ENCODE data around the gene LPP.

The LPP gene

DNA sequence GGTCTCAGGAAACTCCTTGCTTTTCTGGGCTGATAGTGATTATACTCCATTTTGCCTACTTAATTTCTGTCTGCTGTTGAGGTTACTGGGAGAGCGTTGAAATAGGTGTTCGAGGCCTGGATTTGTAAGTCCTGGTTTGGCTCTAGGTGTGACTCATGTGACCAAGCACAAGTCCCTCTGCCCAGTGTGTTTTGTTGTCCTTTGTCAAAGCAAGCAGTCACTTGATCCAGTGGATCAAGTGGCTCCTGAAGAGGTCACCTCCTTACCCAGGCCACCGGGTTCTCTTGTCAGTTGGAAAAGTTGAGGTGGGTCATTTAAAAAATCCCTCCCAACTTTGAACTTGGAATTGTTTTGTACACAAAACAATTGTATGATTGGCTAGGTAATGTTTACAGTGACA, 70.0 kb downstream of the LPP start:
- no peak for DNase-seq (ENCODE audit: low read depth)

GRCh38 chr3:188227442-188227841, 73.5 kb downstream of the LPP start:
- no peak for DNase-seq (ENCODE audit: low read depth)

GRCh38 chr3:188229177-188229576, 75.2 kb downstream of the LPP start:
- no peak for DNase-seq (ENCODE audit: low read depth)

GRCh38 chr3:188229726-188230125, 75.8 kb downstream of the LPP start:
- DNase-seq (ENCODE audit: low read depth): no peak

DNA sequence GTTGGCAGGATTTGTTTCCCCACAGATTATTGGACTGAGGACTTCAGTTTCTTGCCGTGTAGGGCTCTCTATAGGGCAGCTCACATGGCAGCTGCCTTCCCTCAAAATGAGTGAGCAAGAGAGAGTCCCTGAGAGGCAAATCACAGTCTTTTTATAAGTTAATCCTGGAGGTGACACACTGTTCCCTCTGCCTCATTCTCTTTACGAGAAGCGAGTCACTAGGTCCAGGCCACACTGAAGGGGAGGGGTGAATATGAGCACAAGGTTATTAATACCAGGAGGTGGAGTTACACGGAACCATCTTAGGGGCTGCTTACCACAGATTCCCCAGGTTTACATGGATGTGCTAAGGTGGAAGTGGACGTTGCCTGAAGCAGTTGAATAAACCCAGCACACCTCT, 77.0 kb downstream of the LPP start:
- no peak for DNase-seq (ENCODE audit: low read depth)

GRCh38 chr3:188231456-188231855, 77.5 kb downstream of the LPP start:
- DNase-seq (ENCODE audit: low read depth): no peak

DNA sequence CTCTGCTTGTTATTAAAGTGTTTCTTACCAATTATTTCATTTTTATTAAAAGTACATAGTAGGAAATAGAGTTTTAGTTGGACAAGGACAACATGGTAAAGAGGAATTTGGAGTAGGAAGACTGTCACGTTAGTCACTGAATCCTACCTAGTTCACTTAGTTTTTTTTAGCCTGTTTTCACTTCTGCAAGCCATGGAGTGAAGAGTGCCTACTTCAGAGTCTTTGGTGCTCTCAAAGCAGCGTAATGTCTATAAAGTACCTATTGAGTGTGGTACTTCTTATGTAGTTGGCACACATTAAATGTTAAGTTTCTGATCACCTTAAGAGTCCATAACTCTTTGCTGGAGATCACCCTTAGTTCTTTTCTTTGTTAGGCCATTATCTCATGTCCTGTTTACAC, 78.7 kb downstream of the LPP start:
- no peak for DNase-seq (ENCODE audit: low read depth)

DNA sequence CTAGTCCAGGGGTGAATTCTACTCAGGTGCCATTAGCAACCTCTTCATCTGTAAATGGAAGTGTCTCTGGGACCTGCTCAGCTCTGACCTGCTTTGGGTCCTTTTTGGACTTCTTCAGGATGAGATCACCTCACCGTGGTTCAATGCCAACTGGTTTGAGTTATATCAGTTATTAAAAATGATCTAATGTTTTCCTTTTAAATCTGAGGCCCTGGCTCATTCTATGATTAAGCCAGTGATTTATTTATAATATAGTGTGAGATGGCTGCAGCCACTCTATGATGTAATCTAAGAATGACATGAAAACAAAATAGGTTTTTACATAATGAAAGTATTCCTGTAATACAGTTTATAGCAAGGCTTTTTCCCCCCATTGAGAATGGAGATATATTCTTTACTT, 79.4 kb downstream of the LPP start:
- no peak for DNase-seq (ENCODE audit: low read depth)

GRCh38 chr3:188234132-188234531, 80.2 kb downstream of the LPP start:
- no peak for DNase-seq (ENCODE audit: low read depth)

- DNase-seq (ENCODE audit: low read depth): no peak
These were observed 82.3 kb downstream of the LPP start for GRCh38 chr3:188236271-188236670.

GRCh38 chr3:188239035-188239434, 85.1 kb downstream of the LPP start:
- DNase-seq (ENCODE audit: low read depth): no peak

GRCh38 chr3:188239577-188239976, 85.6 kb downstream of the LPP start:
- DNase-seq (ENCODE audit: low read depth): no peak

GRCh38 chr3:188240189-188240981, 86.4 kb downstream of the LPP start:
- no peak for DNase-seq (ENCODE audit: low read depth)

- DNase-seq (ENCODE audit: low read depth): no peak
These were observed 87.1 kb downstream of the LPP start for GRCh38 chr3:188241072-188241471.

- DNase-seq (ENCODE audit: low read depth): no peak
These were observed 87.9 kb downstream of the LPP start for GRCh38 chr3:188241883-188242282.

- no peak for DNase-seq (ENCODE audit: low read depth)
These were observed 88.6 kb downstream of the LPP start for GRCh38 chr3:188242436-188243123.

DNA sequence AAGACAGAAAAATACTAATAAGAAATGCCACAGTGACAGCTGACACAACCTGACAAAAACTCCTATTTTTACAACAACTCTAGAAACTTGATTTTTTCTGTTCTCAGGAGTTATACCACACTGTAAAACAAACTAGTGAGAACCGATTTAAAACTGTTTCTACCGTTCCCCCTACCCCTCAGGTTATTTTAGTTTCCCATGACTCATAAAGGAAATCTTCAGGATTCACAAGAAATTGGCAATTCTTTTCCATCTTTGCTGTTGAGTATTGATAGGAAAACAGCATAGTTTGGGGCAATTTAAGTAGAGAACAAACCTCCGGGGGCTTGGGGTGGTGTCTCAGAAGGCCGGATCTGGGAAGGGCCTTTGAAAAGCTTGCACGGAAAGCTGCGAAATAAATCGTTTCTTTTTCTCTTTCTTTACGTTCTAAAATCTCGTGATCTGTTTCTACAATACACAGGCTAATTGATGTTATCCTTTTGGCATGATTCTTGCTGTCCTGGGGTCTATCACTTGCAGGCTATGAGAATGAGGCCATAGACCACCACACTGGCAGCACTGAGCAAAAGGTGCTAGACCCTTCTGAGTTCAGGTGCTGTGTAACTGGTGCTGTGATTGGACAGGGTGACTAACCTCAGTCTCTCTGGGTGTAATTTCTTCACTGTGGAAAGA, 89.3 kb downstream of the LPP start:
- DNase-seq (ENCODE audit: low read depth): no peak

GRCh38 chr3:188244395-188244861, 90.5 kb downstream of the LPP start:
- DNase-seq (ENCODE audit: low read depth): no peak

DNA sequence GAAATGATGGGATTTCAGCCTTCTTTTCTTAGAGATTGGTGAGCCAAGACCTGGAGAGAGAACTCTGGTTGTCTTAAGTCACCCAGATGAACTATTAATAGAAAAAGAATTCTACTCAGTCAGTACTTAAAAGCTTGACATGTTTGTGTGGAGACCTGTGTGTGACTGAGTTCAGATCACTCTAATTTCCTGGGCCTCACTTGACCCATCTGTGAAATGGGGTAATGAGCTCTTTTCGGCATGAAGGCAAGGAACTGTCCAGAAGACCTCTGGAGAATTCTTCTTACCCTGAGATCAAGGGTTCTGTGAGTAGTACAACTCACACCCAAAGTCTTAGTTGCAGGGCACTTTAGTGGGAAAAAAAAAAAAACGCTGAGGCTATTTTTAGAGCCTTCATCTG, 92.9 kb downstream of the LPP start:
- no peak for DNase-seq (ENCODE audit: low read depth)

GRCh38 chr3:188248036-188248561, 94.1 kb downstream of the LPP start:
- no peak for DNase-seq (ENCODE audit: low read depth)

DNA sequence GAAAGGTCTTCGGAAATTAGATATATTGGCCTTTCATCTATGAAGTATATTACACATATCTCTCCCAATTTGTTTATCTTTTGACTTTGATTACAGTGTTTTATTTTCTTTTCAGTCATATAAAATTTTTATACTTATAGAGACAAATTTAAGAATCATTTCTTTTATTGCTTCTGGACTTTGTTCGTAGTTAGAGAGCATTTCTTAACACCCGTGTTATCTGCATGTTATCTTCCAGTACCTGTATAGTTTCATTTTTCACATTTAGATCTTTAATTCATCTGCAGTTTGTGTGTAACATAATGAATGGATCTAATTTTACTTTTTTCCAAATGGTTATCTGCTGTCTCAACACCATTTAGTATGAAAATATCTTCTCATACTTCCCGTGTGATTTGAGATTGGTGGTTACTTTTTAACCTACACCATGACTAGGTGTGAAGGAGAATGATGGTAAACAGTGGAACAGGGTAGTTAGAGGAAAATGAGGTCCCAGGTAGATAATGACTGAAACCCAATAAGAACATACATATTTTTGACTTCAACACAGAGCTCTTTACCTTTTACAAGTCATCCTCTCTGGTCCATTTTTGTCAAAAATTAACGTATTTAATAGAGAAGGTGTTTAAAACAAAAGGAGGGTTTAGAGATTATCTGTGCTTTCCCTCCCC, 99.3 kb downstream of the LPP start:
- DNase-seq (ENCODE audit: low read depth): no peak

DNA sequence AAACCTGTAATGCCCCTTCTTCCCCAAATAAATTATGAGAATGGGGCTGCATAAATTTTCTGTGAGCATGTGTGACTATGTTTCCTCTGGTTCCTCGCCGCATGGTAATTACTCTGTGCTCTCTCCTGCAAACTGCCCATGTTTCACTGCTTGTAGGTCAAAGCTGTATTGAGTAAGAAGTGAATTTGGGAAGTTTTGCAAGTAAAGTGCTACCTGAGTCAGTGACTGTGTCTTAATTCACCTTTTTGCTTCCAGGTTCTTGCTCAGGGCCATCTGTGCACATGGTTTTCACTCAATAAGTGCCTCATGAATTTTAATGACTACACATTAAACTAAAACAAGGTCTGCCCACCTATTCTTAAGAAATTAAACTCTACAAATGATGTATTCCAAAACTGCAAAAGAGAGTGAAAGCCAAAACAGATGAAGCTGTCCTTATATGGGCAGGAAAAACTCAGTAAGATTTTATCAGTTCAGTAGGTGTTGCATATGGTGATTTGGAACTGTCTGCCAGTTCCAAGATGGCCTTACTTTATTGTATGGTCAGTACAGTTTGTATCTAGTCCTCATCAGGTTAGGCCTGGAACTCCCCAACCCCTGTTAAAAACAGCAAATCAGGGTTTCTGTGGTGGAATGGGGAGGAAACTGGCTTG, 100.0 kb downstream of the LPP start:
- DNase-seq (ENCODE audit: low read depth): no peak

Data from activated gamma-delta T cell treated with anti-CD3 and anti-CD28 coated beads, Interleukin-2, amount 50 U/mL, for 16 hours (primary cell).